PC-9 (cell line): Measurements from ENCODE around the gene HGF. TPM values are rescaled to one million over a fixed set of nuclear protein-coding genes. Genes with fewer than 3 reads are reported as not detected.

Experiments
- BruUV-seq: library from RNA; stranded (reverse); fragments of 400-500 nt; replicated peaks from 2 replicates; lab custom pipeline; 2021; lab: Mats Ljungman, UMichigan
- CTCF ChIA-PET: fragments of 300-600 bp; sonication (Branson Sonifier 250); formaldehyde crosslinking; loops from one replicate; lab custom pipeline; 2022; ENCODE audit warnings: antibody characterized with exemption; lab: Charles Lee
- POLR2A ChIA-PET: fragments of 300-600 bp; sonication (Branson Sonifier 250); formaldehyde crosslinking; loops from one replicate; lab custom pipeline; 2022; ENCODE audit warnings: antibody characterized with exemption; ENCODE audit not compliant: unreplicated experiment; lab: Charles Lee
- DNase-seq, 2 experiments: peaks; one replicate each; pipeline versions ENCODE4 v3.0.0 to v3.0.0-alpha.2; 2015 to 2022; ENCODE audit warnings: mixed read lengths in 1 of 2
- H2AFZ ChIP-seq: fragments of 200-600 bp; sonication (generic); 2 replicates; pipeline ENCODE4 v1.8.1; 2017; ENCODE audit warnings: antibody characterized with exemption
- H3F3A ChIP-seq: fragments of 200-600 bp; sonication (generic); 2 replicates; pipeline ENCODE4 v1.8.1; 2017; ENCODE audit warnings: antibody characterized with exemption, mild to moderate bottlenecking, low read depth; ENCODE audit not compliant: insufficient read depth
- H3K27ac ChIP-seq: fragments of 200-600 bp; sonication (generic); 2 replicates; pipeline ENCODE4 v1.6.1; 2016; ENCODE audit warnings: mixed run types
- H3K27me3 ChIP-seq: fragments of 200-600 bp; sonication (generic); 2 replicates; pipeline ENCODE4 v1.6.1; 2016; ENCODE audit warnings: low read depth, mixed run types; ENCODE audit not compliant: insufficient read depth
- H3K36me3 ChIP-seq: fragments of 200-600 bp; sonication (generic); 2 replicates; pipeline ENCODE4 v1.6.1; 2016; ENCODE audit warnings: low read depth, mixed run types
- H3K4me1 ChIP-seq: fragments of 200-600 bp; sonication (generic); replicated peaks from 2 replicates; pipeline ENCODE4 v1.6.1; 2016; ENCODE audit warnings: mixed run types; ENCODE audit not compliant: insufficient read depth
- H3K4me2 ChIP-seq: fragments of 200-600 bp; sonication (generic); 2 replicates; pipeline ENCODE4 v1.6.1; 2017; ENCODE audit warnings: mixed run types
- H3K4me3 ChIP-seq: fragments of 200-600 bp; sonication (generic); 2 replicates; pipeline ENCODE4 v1.6.1; 2016; ENCODE audit warnings: mixed run types
- H3K79me2 ChIP-seq: fragments of 200-600 bp; sonication (generic); 2 replicates; pipeline ENCODE4 v1.6.1; 2017; ENCODE audit warnings: low read depth, mixed run types
- H3K9me2 ChIP-seq: fragments of 200-600 bp; sonication (generic); 2 replicates; pipeline ENCODE4 v1.8.1; 2017; ENCODE audit warnings: mild to moderate bottlenecking; ENCODE audit not compliant: insufficient read depth
- H3K9me3 ChIP-seq: fragments of 200-600 bp; sonication (generic); 2 replicates; pipeline ENCODE4 v1.8.1; 2016; ENCODE audit warnings: low read depth; ENCODE audit not compliant: insufficient read depth
- H4K20me1 ChIP-seq: fragments of 200-600 bp; sonication (generic); 2 replicates; pipeline ENCODE4 v1.8.1; 2017; ENCODE audit not compliant: insufficient read depth
- CTCF ChIP-seq: fragments of 200-600 bp; sonication (generic); conservative IDR thresholded peaks from 2 replicates; pipeline ENCODE4 v1.6.1; 2017; ENCODE audit warnings: mixed run types, antibody characterized with exemption, mild to moderate bottlenecking, moderate library complexity
- EZH2 ChIP-seq: fragments of 200-600 bp; sonication (generic); IDR thresholded peaks from 2 replicates; pipeline ENCODE4 v1.8.0; 2017; ENCODE audit warnings: antibody characterized with exemption, low read depth
- intact Hi-C: fragments of 100-400 bp; cut with micrococcal nuclease; formaldehyde crosslinking; loops from one replicate; pipeline ENCODE4 v1.10.0; 2022; ENCODE audit not compliant: unreplicated experiment
- total RNA-seq: library from RNA; stranded (reverse); gene quantifications from 2 replicates; pipeline ENCODE4 v1.2.3, GENCODE V29; 2021

HGF gene
- total RNA-seq, 1 experiment from 2014 or later, result not detected

GRCh38 chr7:81707966-81708365 lies 61.9 kb downstream of the HGF start:
- H3K36me3 ChIP-seq, result no peaks in the 10 kb centered on the region
- H3K27ac ChIP-seq, result no peak overlapping the region
- H3F3A ChIP-seq, result no peaks in the 10 kb centered on the region
- no peak overlapping the region for H3K4me3 ChIP-seq
- no peak overlapping the region for H3K4me2 ChIP-seq
- H4K20me1 ChIP-seq, result no peaks in the 10 kb centered on the region
- intact Hi-C loops, result no loop called here
- no peak for TF ChIP-seq EZH2
- TF ChIP-seq CTCF, result no peak
- H3K4me1 ChIP-seq, result no peaks in the 10 kb centered on the region
- no peaks in the 10 kb centered on the region for H3K9me3 ChIP-seq
- H2AFZ ChIP-seq, result no peak overlapping the region
- no peaks in the 10 kb centered on the region for H3K9me2 ChIP-seq
- no peaks in the 10 kb centered on the region for H3K79me2 ChIP-seq
- no TSS peak for BruUV-seq
- no peaks in the 10 kb centered on the region for H3K27me3 ChIP-seq
- ChIA-PET CTCF (no interaction called here), POLR2A (no interaction called here)
- no peak for DNase-seq

- Histone ChIP-seq H3K27me3 (no peaks in the 10 kb centered on the region), H3K9me3 (no peaks in the 10 kb centered on the region), H3K79me2 (no peaks in the 10 kb centered on the region), H3K4me2 (no peak overlapping the region), H3K9me2 (no peaks in the 10 kb centered on the region), H2AFZ (no peak overlapping the region), H3K4me1 (no peaks in the 10 kb centered on the region), H3K27ac (no peak overlapping the region), H3K36me3 (no peaks in the 10 kb centered on the region), H4K20me1 (no peaks in the 10 kb centered on the region), H3K4me3 (no peak overlapping the region), H3F3A (no peaks in the 10 kb centered on the region)
- DNase-seq, result no peak
- POLR2A ChIA-PET, result no interaction called here
- intact Hi-C loops, result no loop called here
- no TSS peak for BruUV-seq
- TF ChIP-seq CTCF, result no peak
- TF ChIP-seq EZH2, result no peak
- CTCF ChIA-PET, result no interaction called here
Observed at GRCh38 chr7:81707196-81707595, 62.7 kb downstream of the HGF start.

GRCh38 chr7:81705206-81705605 lies 64.6 kb downstream of the HGF start:
- no peaks in the 10 kb centered on the region for H3K79me2 ChIP-seq
- DNase-seq, result no peak
- intact Hi-C loops, result no loop called here
- no peak overlapping the region for H3K4me2 ChIP-seq
- H3K4me3 ChIP-seq, result no peak overlapping the region
- H3K27me3 ChIP-seq, result no peaks in the 10 kb centered on the region
- H3K36me3 ChIP-seq, result no peaks in the 10 kb centered on the region
- no peaks in the 10 kb centered on the region for H3K4me1 ChIP-seq
- H3K9me3 ChIP-seq, result no peaks in the 10 kb centered on the region
- H3F3A ChIP-seq, result no peaks in the 10 kb centered on the region
- H4K20me1 ChIP-seq, result no peaks in the 10 kb centered on the region
- no peak for TF ChIP-seq CTCF
- no peak for TF ChIP-seq EZH2
- no TSS peak for BruUV-seq
- no peaks in the 10 kb centered on the region for H3K9me2 ChIP-seq
- CTCF ChIA-PET, result interaction anchor here (1.0 kb wide), 1 partner anchor 205 kb away, joined by 3 read pairs; no protein-coding TSS in a partner anchor
- H2AFZ ChIP-seq, result no peak overlapping the region
- no peak overlapping the region for H3K27ac ChIP-seq
- POLR2A ChIA-PET, result no interaction called here
